ENCODE measurements around the gene PALLD. TPM values are rescaled to one million over a fixed set of nuclear protein-coding genes. Genes with fewer than 3 reads are reported as not detected.

Gene PALLD
- total and polyA plus RNA-seq, 2 of the 8 experiments (the other 6 are each of a cell fraction or from before 2014, with no cell fraction given): 10.5 to 25.0 TPM

DNA sequence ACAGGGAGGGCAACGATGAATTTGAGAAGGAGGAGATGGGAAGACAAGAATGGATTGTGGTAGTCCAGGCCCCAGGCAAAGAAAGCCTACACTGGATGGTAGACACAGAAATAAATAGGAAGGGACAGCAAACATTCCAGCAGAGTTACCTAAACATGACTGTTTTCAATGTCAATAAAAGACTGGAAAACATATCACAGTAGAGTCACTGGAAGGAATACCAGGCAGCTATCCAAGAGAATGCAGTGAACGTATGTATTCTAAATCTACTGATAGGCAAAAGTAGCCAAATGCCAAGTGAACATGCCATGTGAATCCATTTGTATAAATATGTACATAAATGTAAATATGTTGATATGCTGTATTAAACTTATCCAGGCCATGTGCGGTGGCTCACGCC lies 183.0 kb downstream of the PALLD start:
- H3K27me3 ChIP-seq (replicated peaks in 1 of 4; ENCODE audit: control insufficient read depth in 3 of 4, extremely low read depth in 1 of 4, insufficient read depth in 3 of 4, low read length in 3 of 4): no peaks in the 10 kb centered on the region
- H3K79me1 ChIP-seq (ENCODE audit: low read depth, low read length): no peaks in the 10 kb centered on the region; the same call in 1 of the 2 replicates
- H2AK5ac ChIP-seq (ENCODE audit: low read depth, low read length): no peak overlapping the region
- no peaks in the 10 kb centered on the region for H3K79me2 ChIP-seq (ENCODE audit: control insufficient read depth in 1 of 2, insufficient read depth in 2 of 2, low read length in 2 of 2)
- no peak overlapping the region for H3K27ac ChIP-seq (ENCODE audit: low read depth, low read length)
- H3K14ac ChIP-seq (ENCODE audit: insufficient read length): no peak overlapping the region
- no peak overlapping the region for H3K9ac ChIP-seq (replicated peaks in 1 of 4; ENCODE audit: extremely low read depth in 1 of 4, low read depth in 3 of 4, low read length in 3 of 4)
- ChIA-PET CTCF (ENCODE audit: partially characterized antibody) (no interaction called here), POLR2A (ENCODE audit: partially characterized antibody) (no interaction called here)
- H3K56ac ChIP-seq (replicated peaks; ENCODE audit: insufficient read length, low read depth, low read length): no peak overlapping the region
- no peak overlapping the region for H2BK5ac ChIP-seq (ENCODE audit: low read depth, low read length)
- no peak overlapping the region for H2BK20ac ChIP-seq (ENCODE audit: low read length)
- no peak overlapping the region for H2AFZ ChIP-seq (ENCODE audit: low read length)
- peaks cover 9% of the 10 kb centered on the region; the same call in 1 of the 2 replicates for H3K23me2 ChIP-seq (ENCODE audit: low read depth, low read length)
- no peak overlapping the region for H3K18ac ChIP-seq (ENCODE audit: extremely low read depth, low read length)
- no peak overlapping the region for H4K8ac ChIP-seq (ENCODE audit: extremely low read depth, insufficient read depth, low read length)
- no peak overlapping the region for H4K91ac ChIP-seq (replicated peaks; ENCODE audit: insufficient read length, low read length)
- H4K20me1 ChIP-seq (replicated peaks in 1 of 2; ENCODE audit: control insufficient read depth in 1 of 2, insufficient read depth in 2 of 2, low read length in 2 of 2): peaks cover 0 to 4% of the 10 kb centered on the region in 2 experiments
- WGBS, 2 experiments (ENCODE audit: extremely low coverage in 1 of 2, insufficient coverage in 1 of 2, insufficient read length in 1 of 2, insufficient replicate concordance in 2 of 2, low coverage in 1 of 2, low lambda C conversion rate in 2 of 2, missing lambda C conversion rate in 1 of 2): 91% methylated on average over 4 of the region's 4 CpGs; no CpG with 5 or more reads in 1 of the 2 experiments
- no peak overlapping the region for H2BK120ac ChIP-seq (replicated peaks; ENCODE audit: low read depth, low read length)
- H3K4me1 ChIP-seq (replicated peaks in 1 of 4; ENCODE audit: control insufficient read depth in 3 of 4, insufficient read depth in 4 of 4, low read length in 3 of 4): no peaks in the 10 kb centered on the region; a peak in 1 of 7 replicates
- H3K4ac ChIP-seq (replicated peaks; ENCODE audit: insufficient read length, low read depth, low read length): no peak overlapping the region
- DNase-seq (ENCODE audit: low read depth in 1 of 2, low spot score in 2 of 2) (no peak), FAIRE-seq (no peak)
- H3K36me3 ChIP-seq (ENCODE audit: control insufficient read depth in 2 of 4, insufficient read depth in 4 of 4, low read length in 3 of 4): no peaks in the 10 kb centered on the region; a peak in 1 of 8 replicates
- H2BK15ac ChIP-seq (ENCODE audit: low read length): no peak overlapping the region
- H4K5ac ChIP-seq (ENCODE audit: insufficient read length, low read depth, low read length): no peak overlapping the region
- no peak overlapping the region for H2BK12ac ChIP-seq (ENCODE audit: low read depth, low read length)
- H3K9me3 ChIP-seq (ENCODE audit: insufficient read depth in 2 of 2, low read depth in 1 of 2, low read length in 1 of 2): no peaks in the 10 kb centered on the region
- no peak overlapping the region for H3K4me3 ChIP-seq (ENCODE audit: extremely low read depth in 1 of 4, insufficient read depth in 2 of 4, low read depth in 3 of 4, low read length in 4 of 4)
- no peak overlapping the region for H3K4me2 ChIP-seq (ENCODE audit: insufficient read depth in 1 of 2, low read depth in 2 of 2, low read length in 2 of 2)
- H3K23ac ChIP-seq (ENCODE audit: insufficient read length): no peak overlapping the region
- TF ChIP-seq FOSL1 (IDR thresholded peaks at IDR 0.05; ENCODE audit: insufficient read depth, low read depth, low read length): no peak
- TF ChIP-seq E2F6 (IDR thresholded peaks at IDR 0.05): no peak
- TF ChIP-seq SIN3A (conservative IDR thresholded peaks at IDR 0.05 in 1 of 2, IDR thresholded peaks at IDR 0.05 in 1 of 2; ENCODE audit: low read depth in 1 of 2, low read length in 2 of 2): no peak
- no peak for TF ChIP-seq SUZ12 (IDR thresholded peaks at IDR 0.05; ENCODE audit: low read length)
- TF ChIP-seq KDM1A (IDR thresholded peaks at IDR 0.05; ENCODE audit: borderline replicate concordance, low read length): no peak
- no peak for TF ChIP-seq GABPA (IDR thresholded peaks at IDR 0.05; ENCODE audit: borderline replicate concordance, insufficient read depth, low read length)
- TF ChIP-seq RBBP5 (IDR thresholded peaks at IDR 0.05; ENCODE audit: borderline replicate concordance, low read depth, low read length): no peak
- TF ChIP-seq GTF2F1 (IDR thresholded peaks at IDR 0.05; ENCODE audit: borderline replicate concordance, low read depth, low read length): no peak
- TF ChIP-seq, protein P1, sequence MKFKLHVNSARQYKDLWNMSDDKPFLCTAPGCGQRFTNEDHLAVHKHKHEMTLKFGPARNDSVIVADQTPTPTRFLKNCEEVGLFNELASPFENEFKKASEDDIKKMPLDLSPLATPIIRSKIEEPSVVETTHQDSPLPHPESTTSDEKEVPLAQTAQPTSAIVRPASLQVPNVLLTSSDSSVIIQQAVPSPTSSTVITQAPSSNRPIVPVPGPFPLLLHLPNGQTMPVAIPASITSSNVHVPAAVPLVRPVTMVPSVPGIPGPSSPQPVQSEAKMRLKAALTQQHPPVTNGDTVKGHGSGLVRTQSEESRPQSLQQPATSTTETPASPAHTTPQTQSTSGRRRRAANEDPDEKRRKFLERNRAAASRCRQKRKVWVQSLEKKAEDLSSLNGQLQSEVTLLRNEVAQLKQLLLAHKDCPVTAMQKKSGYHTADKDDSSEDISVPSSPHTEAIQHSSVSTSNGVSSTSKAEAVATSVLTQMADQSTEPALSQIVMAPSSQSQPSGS (IDR thresholded peaks at IDR 0.05; ENCODE audit: low read length): no peak
- no peak for TF ChIP-seq EGR1 (IDR thresholded peaks at IDR 0.05; ENCODE audit: borderline replicate concordance, low read depth, low read length)
- TF ChIP-seq CBX8 (IDR thresholded peaks at IDR 0.05; ENCODE audit: borderline replicate concordance, low read depth, low read length): no peak

All from H1 (cell line).